ENCODE measurements around the gene RUNX1.

RUNX1 gene

GRCh38 chr21:34983680-34984086 is 65.4 kb downstream of the RUNX1 start:
- peaks cover 33% of the 10 kb centered on the region for H3K36me3 Mint-ChIP-seq
- CTCF ChIA-PET = interaction anchor here (0.8 to 2.2 kb wide), 8 partner anchors 10 to 96 kb away, joined by 4 to 8 read pairs (median 5); no protein-coding TSS in a partner anchor
- no peaks in the 10 kb centered on the region for H3K9me3 Mint-ChIP-seq
- peak overlapping the region; percentile 83 for H3K27ac Mint-ChIP-seq
- H3K27me3 Mint-ChIP-seq = peaks cover 10% of the 10 kb centered on the region
- peak; percentile 48 for DNase-seq
- peaks cover 77% of the 10 kb centered on the region for H3K4me1 Mint-ChIP-seq
- peak overlapping the region; percentile 11 for H3K4me3 Mint-ChIP-seq

- H3K4me1 Mint-ChIP-seq = peaks cover 61% of the 10 kb centered on the region
- CTCF ChIA-PET = interaction anchor here (1.1 to 2.0 kb wide), 5 partner anchors 8 to 92 kb away, joined by 3 to 6 read pairs (median 3); no protein-coding TSS in a partner anchor
- no peaks in the 10 kb centered on the region for H3K9me3 Mint-ChIP-seq
- no peak for DNase-seq
- no peaks in the 10 kb centered on the region for H3K27me3 Mint-ChIP-seq
- H3K4me3 Mint-ChIP-seq = no peak overlapping the region
- peaks cover 37% of the 10 kb centered on the region for H3K36me3 Mint-ChIP-seq
- H3K27ac Mint-ChIP-seq = no peak overlapping the region
Measured at GRCh38 chr21:34981791-34982190, 67.3 kb downstream of the RUNX1 start.

GRCh38 chr21:34980423-34981115 is 68.5 kb downstream of the RUNX1 start:
- Mint-ChIP-seq H3K4me3 (no peak overlapping the region), H3K36me3 (peaks cover 44% of the 10 kb centered on the region), H3K27me3 (peaks cover 4% of the 10 kb centered on the region), H3K4me1 (peaks cover 59% of the 10 kb centered on the region), H3K9me3 (no peaks in the 10 kb centered on the region), H3K27ac (no peak overlapping the region)
- no peak for DNase-seq
- CTCF ChIA-PET = interaction anchor here (1.1 to 2.0 kb wide), 2 partner anchors 46 to 91 kb away, joined by 5 to 6 read pairs; no protein-coding TSS in a partner anchor

GRCh38 chr21:34979383-34979782 is 69.7 kb downstream of the RUNX1 start:
- no peaks in the 10 kb centered on the region for H3K9me3 Mint-ChIP-seq
- H3K27ac Mint-ChIP-seq = no peak overlapping the region
- H3K4me1 Mint-ChIP-seq = peaks cover 60% of the 10 kb centered on the region
- CTCF ChIA-PET = no interaction called here
- peaks cover 8% of the 10 kb centered on the region for H3K27me3 Mint-ChIP-seq
- no peak for DNase-seq
- H3K36me3 Mint-ChIP-seq = peaks cover 38% of the 10 kb centered on the region
- H3K4me3 Mint-ChIP-seq = no peak overlapping the region

- Mint-ChIP-seq H3K36me3 (peaks cover 41% of the 10 kb centered on the region), H3K4me3 (no peak overlapping the region), H3K27ac (no peak overlapping the region), H3K27me3 (peaks cover 15% of the 10 kb centered on the region), H3K4me1 (peaks cover 61% of the 10 kb centered on the region), H3K9me3 (no peaks in the 10 kb centered on the region)
- DNase-seq = no peak
- CTCF ChIA-PET = interaction anchor here (0.7 kb wide), 3 partner anchors 71 to 1311 kb away, joined by 3 read pairs; no protein-coding TSS in a partner anchor
Measured at GRCh38 chr21:34977333-34977732, 71.8 kb downstream of the RUNX1 start.

GRCh38 chr21:34974162-34974981 is 74.7 kb downstream of the RUNX1 start:
- Mint-ChIP-seq H3K36me3 (peaks cover 34% of the 10 kb centered on the region), H3K9me3 (no peaks in the 10 kb centered on the region), H3K4me3 (peak overlapping the region; percentile 49), H3K4me1 (peaks cover 69% of the 10 kb centered on the region), H3K27ac (peak overlapping the region; percentile 77), H3K27me3 (peaks cover 18% of the 10 kb centered on the region)
- DNase-seq = peak; percentile 66
- CTCF ChIA-PET = interaction anchor here (0.9 to 2.2 kb wide), 8 partner anchors 7 to 47 kb away, joined by 3 to 7 read pairs (median 5); no protein-coding TSS in a partner anchor

GRCh38 chr21:34973685-34974084 is 75.4 kb downstream of the RUNX1 start:
- no peak for DNase-seq
- CTCF ChIA-PET = interaction anchor here (0.9 to 1.9 kb wide), 6 partner anchors 8 to 48 kb away, joined by 3 to 7 read pairs (median 4); no protein-coding TSS in a partner anchor

GRCh38 chr21:34971656-34972055 is 77.4 kb downstream of the RUNX1 start:
- peaks cover 86% of the 10 kb centered on the region for H3K4me1 Mint-ChIP-seq
- CTCF ChIA-PET = no interaction called here
- H3K4me3 Mint-ChIP-seq = no peak overlapping the region
- H3K27me3 Mint-ChIP-seq = peaks cover 18% of the 10 kb centered on the region
- H3K36me3 Mint-ChIP-seq = peaks cover 35% of the 10 kb centered on the region
- H3K9me3 Mint-ChIP-seq = no peaks in the 10 kb centered on the region
- H3K27ac Mint-ChIP-seq = no peak overlapping the region
- no peak for DNase-seq

More at GRCh38 chr21:34973685-34974084, 75.4 kb downstream of the RUNX1 start:
- no peaks in the 10 kb centered on the region for H3K9me3 Mint-ChIP-seq
- H3K4me3 Mint-ChIP-seq = peak overlapping the region; percentile 49
- H3K27me3 Mint-ChIP-seq = peaks cover 18% of the 10 kb centered on the region
- H3K27ac Mint-ChIP-seq = peak overlapping the region; percentile 77
- peaks cover 72% of the 10 kb centered on the region for H3K4me1 Mint-ChIP-seq
- peaks cover 35% of the 10 kb centered on the region for H3K36me3 Mint-ChIP-seq

GRCh38 chr21:34970566-34970965 is 78.5 kb downstream of the RUNX1 start:
- no peaks in the 10 kb centered on the region for H3K9me3 Mint-ChIP-seq
- peaks cover 14% of the 10 kb centered on the region for H3K27me3 Mint-ChIP-seq
- H3K36me3 Mint-ChIP-seq = peaks cover 30% of the 10 kb centered on the region
- H3K27ac Mint-ChIP-seq = peak overlapping the region; percentile 33
- CTCF ChIA-PET = interaction anchor here (1.1 kb wide), 1 partner anchor 19 kb away, joined by 3 read pairs; no protein-coding TSS in a partner anchor
- peaks cover 87% of the 10 kb centered on the region for H3K4me1 Mint-ChIP-seq
- DNase-seq = no peak
- no peak overlapping the region for H3K4me3 Mint-ChIP-seq

- Mint-ChIP-seq H3K27ac (peak overlapping the region; percentile 33), H3K36me3 (peaks cover 29% of the 10 kb centered on the region), H3K27me3 (peaks cover 12% of the 10 kb centered on the region), H3K4me3 (no peak overlapping the region), H3K9me3 (no peaks in the 10 kb centered on the region), H3K4me1 (peaks cover 85% of the 10 kb centered on the region)
- CTCF ChIA-PET = interaction anchor here (1.1 to 1.4 kb wide), 2 partner anchors 17 to 19 kb away, joined by 3 read pairs; no protein-coding TSS in a partner anchor
- no peak for DNase-seq
Measured at GRCh38 chr21:34970167-34970500, 79.0 kb downstream of the RUNX1 start.

GRCh38 chr21:34969423-34970166 is 79.5 kb downstream of the RUNX1 start:
- H3K4me1 Mint-ChIP-seq = peaks cover 85% of the 10 kb centered on the region
- no peak for DNase-seq
- H3K4me3 Mint-ChIP-seq = peak overlapping the region; percentile 39
- H3K9me3 Mint-ChIP-seq = no peaks in the 10 kb centered on the region
- peaks cover 35% of the 10 kb centered on the region for H3K36me3 Mint-ChIP-seq
- peaks cover 12% of the 10 kb centered on the region for H3K27me3 Mint-ChIP-seq
- H3K27ac Mint-ChIP-seq = peak overlapping the region; percentile 64
- CTCF ChIA-PET = interaction anchor here (1.4 kb wide), 1 partner anchor 18 kb away, joined by 3 read pairs; no protein-coding TSS in a partner anchor

GRCh38 chr21:34968414-34969333 is 80.4 kb downstream of the RUNX1 start:
- DNase-seq = no peak
- Mint-ChIP-seq H3K27me3 (peaks cover 4% of the 10 kb centered on the region), H3K4me1 (peaks cover 80% of the 10 kb centered on the region), H3K36me3 (peaks cover 38% of the 10 kb centered on the region), H3K27ac (peak overlapping the region; percentile 64), H3K4me3 (peak overlapping the region; percentile 39), H3K9me3 (no peaks in the 10 kb centered on the region)
- CTCF ChIA-PET = interaction anchor here (1.1 to 1.4 kb wide), 4 partner anchors 15 to 81 kb away, joined by 3 to 4 read pairs (median 4); no protein-coding TSS in a partner anchor

Measured in activated naive CD4-positive, alpha-beta T cell treated with anti-CD3 and anti-CD28 coated beads, Interleukin-2, amount 10 ng/mL, durations not matched to agents 7 days and 5 days (primary cell).